Measurements from ENCODE around the gene PHLDB3.

The PHLDB3 gene

DNA sequence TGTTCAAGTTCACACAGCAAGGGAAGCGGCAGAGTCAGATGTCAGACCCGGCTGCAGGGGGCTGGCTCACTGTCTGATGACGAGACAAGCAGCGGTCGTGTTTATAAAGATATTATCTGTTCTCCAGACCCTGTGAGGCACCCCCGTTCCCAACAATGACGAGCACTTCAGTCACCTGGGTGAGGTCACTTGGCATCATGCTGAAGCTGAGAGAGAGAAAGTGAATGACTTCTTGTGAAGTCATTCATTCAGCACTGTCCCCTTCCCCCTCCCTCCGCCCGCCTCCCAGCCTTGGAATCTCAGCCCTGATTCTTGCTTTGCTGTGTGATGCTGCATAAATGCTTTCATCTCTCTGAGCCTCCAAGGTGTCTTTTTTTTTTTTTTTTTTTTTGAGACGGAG lies 34.3 kb downstream of the PHLDB3 start:
- DNase-seq: no peak

DNA sequence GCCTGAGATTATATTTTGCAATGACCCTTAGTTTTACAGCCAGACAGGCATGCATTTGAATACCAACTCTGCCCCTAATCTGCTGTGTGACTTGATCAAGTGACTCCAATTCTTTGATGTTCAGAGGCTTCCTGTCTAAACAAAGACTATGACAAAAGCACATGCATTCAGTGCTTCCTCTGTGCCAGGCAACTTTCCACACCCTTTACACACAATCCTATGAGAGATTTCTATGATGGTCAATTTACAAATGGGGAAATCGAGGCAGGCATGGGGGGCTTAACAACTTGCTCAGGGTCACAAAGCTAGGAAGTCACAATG lies 35.4 kb downstream of the PHLDB3 start:
- DNase-seq: no peak

DNA sequence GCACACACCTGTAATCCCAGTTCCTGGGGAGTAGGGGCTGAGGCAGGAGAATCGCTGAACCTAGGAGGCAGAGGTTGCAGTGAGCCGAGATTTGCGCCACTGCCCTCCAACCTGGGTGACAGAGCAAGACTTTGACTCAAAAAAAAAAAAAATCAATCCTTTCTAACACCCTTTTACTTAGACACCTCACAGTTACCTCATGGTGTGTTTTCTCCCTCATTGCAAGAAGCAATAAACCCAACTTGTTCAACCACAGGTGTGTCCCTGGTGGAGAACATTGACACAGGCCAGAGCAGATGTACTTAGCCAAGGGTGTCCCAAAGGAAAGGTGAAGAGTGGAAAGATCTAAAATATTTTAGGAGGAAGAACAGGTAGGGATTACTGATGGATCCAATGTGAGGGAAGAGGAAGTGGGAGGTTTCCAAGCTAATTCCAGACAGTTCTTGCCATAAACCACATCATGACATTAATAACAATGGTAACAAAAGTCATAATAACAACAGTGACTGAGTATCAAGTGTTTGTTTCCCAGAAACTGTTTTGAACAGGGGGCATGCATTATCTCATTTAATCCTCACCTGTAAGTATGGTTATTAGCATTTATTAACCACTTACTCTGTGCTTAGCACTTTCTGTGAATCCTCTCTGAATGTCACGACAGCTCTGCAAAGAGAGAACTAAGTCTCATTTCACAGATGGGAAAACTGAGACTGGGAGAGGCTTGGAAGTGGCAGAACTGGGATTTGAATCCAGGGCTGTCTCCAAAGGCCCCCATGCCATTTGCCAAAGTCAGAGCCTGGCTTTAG lies 36.0 kb downstream of the PHLDB3 start:
- DNase-seq: no peak

DNA sequence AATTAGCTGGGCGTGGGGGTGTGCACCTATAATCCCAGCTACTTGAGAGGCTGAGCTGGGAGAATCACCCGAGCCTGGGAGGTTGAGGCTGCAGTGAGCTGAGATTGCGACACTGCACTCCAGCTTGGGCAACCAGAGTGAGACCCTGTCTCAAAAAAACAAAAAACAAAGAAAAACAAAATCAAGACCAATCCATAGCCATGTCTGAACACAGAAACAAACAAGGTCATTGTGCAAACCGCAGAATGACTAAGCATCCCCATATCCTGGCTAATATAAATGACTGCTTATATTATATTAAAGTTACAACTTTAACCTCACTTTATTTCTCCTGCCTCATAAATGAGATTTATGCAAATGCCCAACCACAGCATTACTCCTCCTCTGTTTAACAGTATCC lies 36.8 kb downstream of the PHLDB3 start:
- no peak for DNase-seq

DNA sequence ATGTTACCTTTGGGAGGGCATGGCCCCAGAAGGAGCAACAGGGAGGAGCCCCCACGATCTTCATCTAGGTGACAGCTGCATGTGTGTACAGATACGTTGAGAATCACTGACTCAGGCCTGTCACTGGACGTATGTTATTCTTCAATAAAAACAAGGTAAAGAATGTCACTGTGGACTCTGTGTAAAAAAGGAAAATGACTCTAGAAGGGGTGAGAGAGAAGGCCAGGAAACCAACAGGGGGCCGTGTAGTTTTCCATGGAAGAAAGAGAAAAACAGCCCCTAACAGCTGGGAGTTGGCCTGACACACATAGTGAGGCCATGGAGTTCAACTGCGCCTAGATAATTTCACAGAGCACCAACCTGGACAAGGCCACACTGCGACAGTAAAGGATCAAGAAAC lies 37.3 kb downstream of the PHLDB3 start:
- DNase-seq: no peak

DNA sequence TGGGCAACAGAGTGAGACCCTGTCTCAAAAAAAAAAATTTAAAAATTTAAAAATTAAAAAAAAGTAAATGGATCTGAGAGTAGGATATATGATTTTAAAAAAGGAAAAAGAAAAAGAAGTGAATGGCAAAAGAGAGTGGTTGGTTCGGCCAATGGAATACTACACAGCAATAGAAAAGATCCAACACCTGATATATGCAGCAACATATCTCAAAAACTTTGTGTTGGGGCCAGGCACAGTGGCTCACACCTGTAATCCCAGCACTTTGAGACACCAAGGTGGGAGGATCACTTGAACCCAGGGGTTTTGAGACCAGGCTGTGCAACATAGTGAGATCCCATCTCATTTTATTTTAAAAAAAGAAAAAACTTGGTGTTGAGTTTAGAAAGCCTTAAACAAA lies 37.8 kb downstream of the PHLDB3 start:
- no peak for DNase-seq

DNA sequence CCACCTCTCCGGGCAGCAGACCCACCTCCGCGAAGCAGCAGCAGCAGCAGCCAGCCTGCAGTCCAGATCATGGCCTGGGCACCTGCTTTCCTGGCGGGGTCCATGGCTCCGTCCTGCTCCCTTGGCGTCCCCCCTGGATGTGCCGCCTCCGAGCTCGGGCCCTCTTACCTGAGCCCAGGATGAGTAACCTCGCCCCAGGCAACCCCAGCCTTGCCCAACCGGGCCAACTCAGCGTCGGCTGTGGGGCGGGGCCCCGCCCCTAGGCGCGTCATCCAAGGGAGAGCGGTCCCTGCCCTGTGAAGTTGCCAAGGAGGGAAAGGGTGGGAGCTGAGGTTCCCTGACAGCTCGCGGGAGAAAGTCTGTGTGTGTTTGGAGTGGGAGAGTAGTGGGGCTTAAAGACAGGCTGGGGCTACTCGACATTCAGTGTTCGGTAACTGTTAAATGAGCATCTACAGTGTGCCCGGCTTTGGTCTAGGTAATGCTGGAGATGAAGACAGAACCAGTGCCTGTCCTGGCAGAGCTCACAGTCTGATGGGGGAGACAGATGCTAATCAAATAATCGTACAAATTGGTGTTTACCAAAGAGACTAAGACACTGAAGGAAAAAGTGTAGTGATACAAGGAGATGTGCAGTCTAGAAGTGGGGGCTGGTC lies 39.0 kb downstream of the PHLDB3 start, which contains the start of gene LYPD3:
Gene LYPD3 (minus strand): TSS at position 141 of the 653 bp plus-strand sequence. CDS start 37 bp downstream, at position 104.
- DNase-seq: no peak

DNA sequence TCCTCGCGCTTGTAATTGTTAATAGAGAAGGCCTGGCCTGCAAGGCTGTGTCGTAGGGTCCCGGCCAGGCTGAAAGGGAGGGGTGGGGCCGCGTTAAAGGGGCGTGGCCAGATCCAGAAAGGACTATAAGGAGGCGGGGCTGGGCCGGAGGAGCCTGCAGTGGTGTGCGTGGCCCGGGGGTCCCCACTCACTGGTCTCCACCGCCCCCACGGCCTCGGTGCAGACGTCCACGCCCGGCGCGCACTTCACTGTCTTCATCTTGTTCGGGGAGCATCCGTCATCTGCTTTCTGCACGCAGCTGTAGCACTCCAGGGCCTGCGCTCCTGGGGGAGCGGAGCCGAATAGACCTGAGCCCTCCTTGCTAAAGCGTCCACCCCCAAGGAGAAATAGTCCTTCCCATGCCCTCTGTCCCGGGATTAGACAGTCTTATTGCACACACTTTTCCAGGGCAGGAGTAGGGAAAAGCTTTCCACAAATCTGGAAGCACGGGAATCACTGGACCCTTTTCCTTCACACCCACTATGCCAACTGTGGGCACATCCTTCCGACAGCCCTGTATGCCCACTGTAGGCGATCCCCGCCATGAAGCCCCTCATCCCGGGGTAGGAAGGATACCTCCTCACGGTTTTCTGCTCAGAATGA lies 40.3 kb downstream of the PHLDB3 start:
- peak in 35 of 51 donors; percentile 9 to 68 (median 54) for DNase-seq

DNA sequence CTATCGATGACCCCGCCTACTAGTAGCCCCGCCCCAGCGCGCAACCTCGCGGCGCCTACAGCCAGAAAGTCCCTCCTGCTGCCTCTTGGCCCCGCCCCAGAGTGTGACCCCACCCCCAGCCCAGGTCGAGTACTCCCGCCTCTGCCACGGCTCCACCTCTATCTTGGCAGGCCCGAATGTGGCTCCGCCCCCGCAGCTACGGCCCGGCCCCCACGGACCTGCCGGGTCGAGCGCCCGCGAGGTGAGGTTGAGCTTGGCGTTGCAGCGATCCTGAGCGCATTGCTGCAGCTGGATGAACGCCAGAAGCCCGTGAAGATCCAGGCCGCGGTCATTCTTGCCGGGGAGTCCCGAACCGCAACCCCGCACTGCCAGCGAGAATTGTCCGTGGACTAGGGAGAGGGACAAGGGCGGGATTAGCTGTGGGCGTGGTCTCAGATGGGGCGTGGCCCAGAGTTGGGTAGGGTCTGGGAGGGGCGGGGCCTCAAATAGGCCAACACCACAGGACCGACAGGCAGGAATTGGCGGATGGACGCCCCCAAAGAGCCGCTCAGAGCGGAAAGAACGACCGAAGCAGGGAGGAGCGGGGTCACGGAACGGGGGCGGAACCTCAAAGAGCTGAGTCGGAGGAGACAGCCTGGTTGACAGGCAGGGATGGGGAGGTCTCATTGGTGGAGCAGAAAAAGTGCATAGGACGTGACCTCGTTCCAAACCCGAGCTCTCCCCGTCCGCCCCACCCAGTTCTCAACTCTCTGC lies 41.0 kb downstream of the PHLDB3 start:
- peak; percentile 39 to 93 (median 79) for DNase-seq

DNA sequence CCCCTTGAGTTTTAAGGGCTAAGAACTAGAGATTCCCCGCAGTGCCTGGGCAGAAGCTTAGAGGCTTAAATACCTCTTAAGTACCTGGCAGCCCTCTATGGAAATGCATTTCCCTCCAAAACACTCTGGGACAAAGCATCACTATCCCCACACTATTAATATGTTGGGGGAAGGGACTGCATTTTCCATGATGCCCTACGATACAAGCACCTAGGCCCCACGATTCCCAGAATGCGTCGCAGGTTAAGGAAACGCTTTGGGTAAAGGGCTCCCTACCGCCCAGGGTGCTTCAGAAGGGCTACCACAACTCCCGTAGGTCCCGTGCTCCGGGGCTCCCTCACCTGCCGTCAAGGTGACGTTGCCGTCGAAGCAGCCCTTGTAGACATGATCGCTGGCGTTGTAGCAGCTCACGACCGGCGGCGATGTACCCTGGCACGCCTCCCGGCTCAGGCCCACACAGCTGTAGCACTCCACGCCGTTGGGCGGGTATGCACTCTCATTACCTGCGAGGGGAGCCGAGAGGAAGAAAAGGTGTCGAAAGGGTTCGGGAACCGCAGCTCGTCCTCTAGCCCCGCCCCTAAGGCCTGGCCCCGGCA lies 41.7 kb downstream of the PHLDB3 start:
- no peak for DNase-seq

DNA sequence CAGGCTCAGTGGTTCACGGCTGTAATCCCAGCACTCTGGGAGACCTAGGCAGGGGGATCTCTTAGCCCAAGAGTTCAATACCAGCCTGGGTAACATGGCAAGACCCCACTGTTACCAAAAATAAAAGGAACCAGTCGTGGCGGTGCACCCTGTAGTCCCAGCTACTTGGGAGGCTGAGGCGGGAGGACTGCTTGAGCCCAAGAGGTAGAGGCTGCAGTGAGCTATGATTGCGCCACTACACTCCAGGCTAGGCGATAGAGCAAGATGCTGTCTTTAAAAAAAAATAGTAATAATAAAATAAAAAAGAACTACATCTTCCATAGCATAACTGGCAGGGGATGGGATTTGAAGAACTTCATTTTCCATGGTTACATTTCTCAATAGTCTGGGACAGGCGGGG lies 42.2 kb downstream of the PHLDB3 start:
- DNase-seq: no peak

DNA sequence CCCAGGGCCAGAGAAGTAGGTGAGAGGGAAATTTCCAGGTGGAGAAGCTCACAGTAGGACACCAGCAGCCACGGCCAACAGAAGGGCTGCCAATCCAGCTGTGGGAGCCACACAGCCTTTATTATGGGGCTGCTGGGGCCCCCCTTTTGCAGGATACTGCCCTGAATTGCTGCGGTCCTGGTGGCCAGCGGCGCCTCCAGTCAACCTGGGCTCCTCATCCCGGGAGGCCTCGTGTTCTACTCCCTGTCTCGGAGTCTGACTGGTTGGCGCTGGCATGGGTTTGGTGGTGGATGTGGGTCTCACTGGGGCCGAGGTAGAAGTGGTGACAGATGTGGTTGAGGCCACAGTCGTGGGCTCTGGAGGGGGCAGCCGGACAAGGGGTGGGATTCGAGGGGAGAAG lies 43.2 kb downstream of the PHLDB3 start:
- no peak for DNase-seq

DNA sequence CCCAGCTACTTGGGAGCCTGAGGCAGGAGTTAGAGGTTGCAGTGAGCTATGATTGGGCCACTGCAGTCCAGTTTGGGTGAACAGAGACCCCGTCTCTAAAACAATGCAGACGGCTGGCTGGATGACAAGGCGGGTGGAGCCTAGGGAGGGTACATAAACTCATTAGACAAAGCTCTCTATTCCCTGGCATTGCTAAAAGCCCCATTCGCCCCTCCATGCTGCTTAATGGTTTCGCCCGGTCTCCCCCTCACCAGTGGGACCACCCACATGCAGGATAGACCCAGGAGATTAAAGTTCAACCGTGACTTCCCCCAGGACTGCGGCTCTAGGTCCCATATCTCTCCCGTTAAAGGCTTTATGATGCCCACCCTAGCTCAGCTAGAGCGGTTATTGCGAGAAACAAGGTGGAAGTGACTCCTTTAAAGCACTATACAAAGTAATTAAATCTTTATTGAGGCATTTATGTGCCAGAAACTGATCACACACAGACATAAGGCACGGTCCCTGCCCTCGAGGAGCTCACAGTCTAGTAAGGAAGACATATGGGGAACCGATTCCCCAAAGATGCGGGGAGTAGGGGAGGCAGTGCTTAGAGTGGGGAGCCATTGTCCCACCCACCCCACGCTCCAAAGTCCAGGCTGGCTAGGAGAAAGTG lies 44.1 kb downstream of the PHLDB3 start:
- no peak for DNase-seq

DNA sequence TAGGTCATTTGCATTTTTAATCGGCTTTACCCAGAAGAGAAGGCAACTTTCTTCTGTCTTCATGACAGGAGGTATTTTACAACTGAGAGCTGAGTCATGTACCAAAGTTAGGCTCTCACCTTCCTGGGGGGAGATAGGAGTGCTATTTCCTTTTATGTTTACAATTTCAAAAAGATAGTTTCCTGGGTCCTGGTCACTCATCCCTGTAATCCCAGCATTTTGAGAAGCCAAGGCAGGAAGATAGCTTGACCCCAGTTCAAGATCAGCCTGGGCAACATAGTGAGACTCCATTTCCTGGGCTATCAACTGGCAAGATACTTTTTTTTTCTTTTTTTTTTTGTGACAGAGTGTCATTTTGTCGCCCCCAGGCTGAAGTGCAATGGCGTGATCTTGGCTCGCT lies 46.7 kb downstream of the PHLDB3 start:
- DNase-seq: no peak

DNA sequence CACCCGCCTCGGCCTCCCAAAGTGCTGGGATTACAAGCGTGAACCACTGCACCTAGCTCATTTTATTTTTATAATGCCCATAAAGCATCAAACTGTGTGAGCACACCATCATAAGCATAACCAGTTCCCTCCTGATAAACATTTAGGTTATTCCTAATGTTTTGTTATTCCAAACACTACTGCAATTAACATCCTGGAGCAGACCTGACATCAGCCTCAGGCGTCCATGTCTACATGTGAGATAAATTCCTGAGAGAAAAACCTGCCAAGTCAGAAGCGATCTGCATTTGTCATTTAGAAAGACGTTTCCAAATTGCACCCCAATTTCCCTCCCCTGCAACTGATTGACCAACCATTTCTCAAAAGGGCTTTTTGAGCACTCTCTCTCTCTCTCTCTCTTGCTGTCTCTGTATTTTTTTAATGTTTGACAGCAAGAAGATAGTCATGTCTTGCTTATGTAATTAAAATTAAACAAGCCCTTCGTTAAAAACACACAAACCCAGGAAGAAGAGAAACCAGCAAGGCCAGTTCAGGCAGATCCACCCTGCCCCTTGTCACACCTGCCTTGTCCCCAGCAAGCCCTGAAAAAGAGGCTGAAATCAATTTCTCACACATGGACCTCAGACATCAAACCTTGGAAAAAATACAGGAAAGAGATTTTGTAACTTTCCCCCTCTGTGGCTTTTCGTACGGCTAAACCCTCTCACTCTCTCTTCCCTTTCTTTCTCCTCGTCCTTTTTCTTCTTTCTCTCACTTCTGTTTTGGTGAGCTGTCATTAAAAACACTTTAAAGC lies 49.0 kb downstream of the PHLDB3 start:
- DNase-seq: no peak

DNA sequence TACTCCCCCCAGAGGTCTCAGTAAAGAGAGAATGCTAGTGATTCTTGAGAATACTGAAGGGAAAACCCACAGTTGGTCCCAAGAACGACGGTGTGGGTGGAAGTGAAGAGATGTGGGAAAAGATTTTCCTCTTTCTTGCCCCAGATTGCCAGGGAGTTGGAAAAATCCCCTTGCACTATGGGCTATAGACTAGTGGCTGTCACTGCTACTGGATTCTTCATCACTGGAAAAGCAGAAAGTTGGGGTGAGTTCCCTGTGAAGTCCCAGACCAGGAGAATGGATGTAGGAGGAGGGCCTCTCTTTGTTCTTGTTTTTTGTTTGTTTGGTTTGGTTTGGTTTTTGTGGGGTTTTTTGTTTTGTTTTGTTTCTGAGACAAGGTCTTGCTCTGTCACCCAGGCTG lies 50.5 kb downstream of the PHLDB3 start:
- no peak for DNase-seq

DNA sequence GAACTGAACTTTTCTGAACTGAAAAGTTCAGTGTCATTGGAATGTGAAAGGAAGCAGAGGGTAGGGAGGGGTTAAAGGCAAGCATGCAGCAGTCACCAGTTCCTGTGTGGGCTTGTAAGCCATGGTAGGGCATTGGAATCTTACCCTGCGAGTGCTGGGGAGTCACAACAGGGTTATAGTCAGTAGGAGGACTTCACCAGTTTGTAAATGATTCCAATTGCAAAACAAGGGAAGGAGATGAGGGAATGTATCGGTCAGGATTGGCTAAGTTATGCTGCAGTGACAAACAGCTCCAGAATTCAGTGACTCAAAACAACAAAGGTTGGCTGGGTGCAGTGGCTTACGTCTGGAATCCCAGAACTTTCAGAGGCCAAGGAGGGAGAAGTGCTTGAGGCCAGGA lies 52.0 kb downstream of the PHLDB3 start:
- DNase-seq: no peak

DNA sequence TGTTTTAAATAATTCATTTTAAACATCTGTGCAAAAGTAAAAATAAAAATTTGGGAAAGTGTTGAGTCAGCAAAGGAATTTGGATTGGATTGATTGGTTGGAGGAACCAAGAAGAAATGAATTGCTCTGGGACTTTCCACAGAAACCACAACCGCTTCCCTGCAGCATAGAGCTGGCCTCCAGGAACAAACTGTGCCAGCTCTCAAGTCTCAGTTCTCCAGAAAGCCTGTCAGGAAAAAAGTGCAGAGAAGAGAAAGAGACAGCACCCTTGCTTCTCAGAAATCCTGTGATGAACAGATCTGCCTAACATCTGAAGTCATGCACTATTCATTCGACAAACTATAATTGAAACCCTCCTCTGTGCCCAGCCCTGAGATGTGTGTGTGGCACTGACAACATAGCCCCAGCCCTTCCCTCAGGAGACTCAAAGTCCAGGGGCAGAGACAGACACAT lies 54.0 kb downstream of the PHLDB3 start:
- DNase-seq: no peak

DNA sequence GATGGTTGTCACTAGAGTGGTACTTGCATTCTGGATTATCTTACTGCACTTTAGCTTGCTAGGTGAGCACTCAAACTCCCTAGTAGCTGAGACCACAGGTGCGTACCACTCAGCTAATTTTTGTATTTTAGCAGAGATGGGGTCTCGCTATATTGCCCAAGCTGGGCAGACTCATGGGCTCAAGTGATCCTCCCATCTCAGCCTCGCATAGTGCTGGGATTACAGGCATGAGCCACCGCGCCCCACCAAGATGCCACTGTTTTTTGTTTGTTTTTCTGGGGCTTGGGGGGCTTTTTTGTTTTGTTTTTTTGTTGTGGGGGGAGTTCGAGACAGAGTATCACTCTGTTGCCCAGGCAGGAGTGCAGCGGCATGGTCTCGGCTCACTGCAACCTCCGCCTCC lies 56.9 kb downstream of the PHLDB3 start:
- DNase-seq: no peak
